Fibroblast of skin of left quadriceps (primary cell): Measurements from ENCODE around the gene APOC1.

Experiments used
- DNase-seq, 2 experiments: peaks; one replicate each; pipeline ENCODE4 v3.0.0-alpha.2; 2013; ENCODE audit warnings: low read depth in 2 of 2

The APOC1 gene

GRCh38 chr19:44955505-44956439, 41.4 kb downstream of the APOC1 start:
- DNase-seq, result no peak

GRCh38 chr19:44957526-44957925, 43.1 kb downstream of the APOC1 start:
- no peak for DNase-seq

- no peak for DNase-seq
Measured at GRCh38 chr19:44958090-44958489, 43.7 kb downstream of the APOC1 start.

GRCh38 chr19:44959691-44960090, 45.3 kb downstream of the APOC1 start:
- DNase-seq, result no peak

- no peak for DNase-seq
Measured at GRCh38 chr19:44960906-44961728, 46.7 kb downstream of the APOC1 start.

GRCh38 chr19:44961821-44962220, 47.4 kb downstream of the APOC1 start:
- no peak for DNase-seq

- DNase-seq, result no peak
Measured at GRCh38 chr19:44968118-44968517, 53.7 kb downstream of the APOC1 start.

- no peak for DNase-seq
Measured at GRCh38 chr19:44968670-44969069, 54.3 kb downstream of the APOC1 start.
